GM21360 (cell line): ENCODE data around the gene NEIL1.

Source experiments
- ATAC-seq: cut with Tn5 transposase; IDR thresholded peaks from one replicate; pipeline ENCODE4 v1.9.1; 2021; ENCODE audit warnings: mild to moderate bottlenecking, moderate library complexity; ENCODE audit not compliant: unreplicated experiment

Gene NEIL1

DNA sequence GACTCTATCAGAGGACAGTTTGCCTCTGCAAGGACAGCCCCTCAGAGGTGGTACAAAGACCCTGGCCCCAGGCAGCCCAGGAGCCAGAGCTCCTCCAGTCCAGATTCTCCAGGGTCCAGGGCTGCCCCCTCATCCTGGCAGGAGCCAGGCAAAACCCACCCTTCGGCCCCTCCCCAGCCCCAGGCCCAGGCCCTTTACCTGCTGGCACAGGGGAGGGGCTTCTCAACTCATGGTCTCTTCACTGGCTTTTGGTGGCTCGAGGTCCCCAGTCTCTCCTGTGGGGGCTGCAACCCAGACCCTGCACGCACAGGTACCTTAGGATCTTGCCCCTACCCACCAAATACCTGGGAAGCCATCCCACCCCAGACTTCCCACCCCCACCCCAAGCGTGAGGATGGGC lies 8.5 kb downstream of the NEIL1 start:
- no peak for ATAC-seq

DNA sequence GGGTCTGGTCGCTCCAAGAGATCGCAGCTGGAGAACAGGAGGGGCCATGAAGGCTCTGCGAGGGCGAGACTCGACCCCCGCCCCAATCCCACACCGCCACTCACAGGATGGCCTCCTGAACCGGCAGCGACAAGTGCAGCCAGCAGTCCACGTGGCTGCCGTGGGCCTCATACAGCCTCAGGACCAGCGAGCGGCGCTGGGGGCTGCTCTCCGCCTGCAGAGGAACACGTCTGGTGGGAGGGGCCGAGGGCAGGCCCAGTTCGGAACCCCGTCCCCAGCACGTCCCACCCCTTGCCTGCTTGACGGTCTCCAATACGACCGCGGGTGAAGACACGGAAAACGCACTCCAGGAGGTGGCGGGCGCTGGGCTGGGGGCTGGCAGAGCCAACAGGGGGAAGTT lies 9.2 kb downstream of the NEIL1 start:
- no peak for ATAC-seq

GRCh38 chr15:75356517-75356916 lies 9.7 kb downstream of the NEIL1 start:
- no peak for ATAC-seq

- ATAC-seq: no peak
Measured at GRCh38 chr15:75357976-75358673, 11.3 kb downstream of the NEIL1 start.

GRCh38 chr15:75358771-75359536 lies 12.1 kb downstream of the NEIL1 start:
- no peak for ATAC-seq

GRCh38 chr15:75359537-75360250 lies 12.9 kb downstream of the NEIL1 start:
- no peak for ATAC-seq

DNA sequence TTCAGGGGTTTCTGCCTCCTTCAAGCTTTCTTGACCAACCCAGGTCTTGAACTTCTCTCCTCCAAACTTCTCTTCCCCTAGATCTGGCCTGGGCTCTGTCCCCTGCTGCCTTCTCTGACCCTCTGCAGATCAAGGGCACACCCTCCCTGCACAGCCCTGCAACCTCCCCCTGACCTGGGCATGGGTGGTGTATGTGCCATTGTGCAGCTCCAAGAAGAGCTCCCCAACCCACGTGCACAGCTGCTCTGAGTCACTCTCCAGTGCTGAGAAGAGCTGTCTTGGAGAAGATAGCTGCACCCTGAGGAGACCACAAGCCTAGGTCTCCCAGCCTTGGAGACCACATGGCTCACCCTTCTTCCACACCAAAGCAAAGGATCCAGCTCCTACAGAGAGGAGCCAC lies 13.6 kb downstream of the NEIL1 start:
- no peak for ATAC-seq

GRCh38 chr15:75360856-75361255 lies 14.0 kb downstream of the NEIL1 start:
- ATAC-seq: no peak

GRCh38 chr15:75361361-75361988 lies 14.6 kb downstream of the NEIL1 start:
- ATAC-seq: no peak

DNA sequence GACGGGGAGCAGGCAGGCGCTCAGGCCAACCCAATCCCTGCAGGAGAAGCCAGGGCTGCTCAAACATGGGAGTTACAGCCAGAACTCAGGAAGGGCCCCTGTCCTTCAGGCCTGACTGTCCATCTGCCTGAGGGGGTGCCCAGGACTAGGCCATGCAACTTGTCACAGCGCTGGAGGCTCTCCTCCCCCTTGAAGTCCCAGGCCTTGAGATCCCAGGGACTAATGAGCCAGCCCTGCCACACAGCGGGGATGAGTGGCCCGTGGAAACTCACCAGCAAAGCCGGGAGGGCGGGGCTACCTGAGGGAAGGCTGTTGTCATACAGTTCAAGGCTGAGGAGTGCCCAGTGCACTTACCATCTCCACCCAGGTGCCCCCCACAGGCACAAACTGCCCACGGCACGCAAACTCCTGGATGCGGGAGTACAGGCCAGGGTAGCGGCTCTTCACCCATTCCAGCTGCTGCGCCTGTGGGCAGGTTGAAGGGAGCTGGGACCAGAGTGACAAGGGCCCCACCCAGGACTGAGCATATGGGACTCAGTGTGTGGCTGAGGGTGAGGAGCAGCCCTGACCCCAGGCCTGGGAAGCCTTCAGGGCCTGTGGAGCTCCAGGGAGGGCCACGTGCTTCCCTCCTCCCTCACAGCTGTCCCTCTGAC lies 15.3 kb downstream of the NEIL1 start:
- no peak for ATAC-seq

- no peak for ATAC-seq
Measured at GRCh38 chr15:75362642-75363249, 15.9 kb downstream of the NEIL1 start.

GRCh38 chr15:75363786-75364185 lies 16.9 kb downstream of the NEIL1 start:
- no peak for ATAC-seq

DNA sequence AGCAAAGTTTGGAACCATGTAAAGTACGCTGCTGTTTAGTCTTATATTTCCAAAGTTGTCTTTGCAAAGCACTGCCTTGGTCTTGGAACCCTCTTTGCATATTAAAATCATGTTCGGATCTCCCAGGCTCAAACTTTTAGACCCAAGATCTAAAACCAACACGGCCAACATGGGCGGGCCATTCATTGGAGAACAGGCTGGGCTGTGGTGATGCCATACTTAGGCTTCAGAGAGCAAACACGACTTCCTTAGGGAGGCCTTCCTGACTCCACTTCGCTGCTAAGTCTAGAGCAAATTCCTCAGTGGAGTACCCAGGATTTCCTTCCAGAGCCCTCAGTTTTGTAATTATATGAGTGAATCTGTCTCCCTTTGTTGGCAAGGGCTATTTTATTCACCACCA lies 18.0 kb downstream of the NEIL1 start:
- ATAC-seq: no peak

- no peak for ATAC-seq
Measured at GRCh38 chr15:75366163-75366562, 19.3 kb downstream of the NEIL1 start.

GRCh38 chr15:75367006-75367405 lies 20.2 kb downstream of the NEIL1 start:
- ATAC-seq: no peak

- no peak for ATAC-seq
Measured at GRCh38 chr15:75367406-75367912, 20.6 kb downstream of the NEIL1 start.

GRCh38 chr15:75367913-75368688 lies 21.3 kb downstream of the NEIL1 start, which contains the start of gene MAN2C1:
TSS of gene MAN2C1 (minus strand) at chr15:75368607. CDS start at chr15:75368583, 24 bp downstream.
- ATAC-seq: peak; percentile 82

GRCh38 chr15:75368689-75369239 lies 21.9 kb downstream of the NEIL1 start:
- no peak for ATAC-seq
